NCI-H2171 (cell line): ENCODE measurements around the gene ZNF524.

Source experiments
- DNase-seq: peaks from one replicate; lab custom pipeline; 2025; lab: John Stamatoyannopoulos, UW

The ZNF524 gene

GRCh38 chr19:55642153-55643002, 42.3 kb downstream of the ZNF524 start:
- DNase-seq = no peak

- DNase-seq = peak; percentile 72
Observed at GRCh38 chr19:55643003-55643886, 43.2 kb downstream of the ZNF524 start, which contains the start of gene ZNF581. TSS of gene ZNF581 (plus strand) at chr19:55643649. CDS start at chr19:55644572, 923 bp downstream.

GRCh38 chr19:55643887-55644176, 43.7 kb downstream of the ZNF524 start:
- DNase-seq = no peak

DNA sequence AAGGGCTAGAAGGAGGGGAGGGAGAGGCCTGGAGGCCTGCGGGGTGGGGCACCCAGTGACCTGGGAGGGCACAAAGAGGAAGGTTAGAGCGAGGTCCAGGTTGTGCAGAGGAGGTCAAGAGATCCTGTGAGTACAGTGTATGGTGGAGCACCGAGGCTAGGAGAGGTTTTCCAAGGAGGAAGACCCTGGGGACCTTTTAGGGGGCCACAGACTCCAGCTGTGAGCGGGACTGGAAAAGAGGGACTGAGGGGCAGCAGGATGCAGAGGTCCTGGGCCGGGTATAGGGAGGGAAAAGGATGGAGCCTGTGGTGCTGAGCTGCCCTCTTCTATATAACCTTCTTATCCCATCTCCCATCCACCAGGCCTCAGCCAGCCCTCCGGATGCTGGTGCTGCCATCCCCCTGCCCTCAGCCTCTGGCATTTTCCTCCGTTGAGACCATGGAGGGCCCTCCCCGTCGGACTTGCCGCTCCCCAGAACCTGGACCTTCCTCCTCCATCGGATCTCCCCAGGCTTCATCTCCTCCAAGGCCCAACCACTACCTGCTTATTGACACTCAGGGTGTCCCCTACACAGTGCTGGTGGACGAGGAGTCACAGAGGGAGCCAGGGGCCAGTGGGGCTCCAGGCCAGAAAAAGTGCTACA, 44.2 kb downstream of the ZNF524 start:
- no peak for DNase-seq

GRCh38 chr19:55644842-55645511, 44.9 kb downstream of the ZNF524 start:
- no peak for DNase-seq

GRCh38 chr19:55645512-55645881, 45.4 kb downstream of the ZNF524 start:
- no peak for DNase-seq

- no peak for DNase-seq
Observed at GRCh38 chr19:55646889-55647731, 47.0 kb downstream of the ZNF524 start.

DNA sequence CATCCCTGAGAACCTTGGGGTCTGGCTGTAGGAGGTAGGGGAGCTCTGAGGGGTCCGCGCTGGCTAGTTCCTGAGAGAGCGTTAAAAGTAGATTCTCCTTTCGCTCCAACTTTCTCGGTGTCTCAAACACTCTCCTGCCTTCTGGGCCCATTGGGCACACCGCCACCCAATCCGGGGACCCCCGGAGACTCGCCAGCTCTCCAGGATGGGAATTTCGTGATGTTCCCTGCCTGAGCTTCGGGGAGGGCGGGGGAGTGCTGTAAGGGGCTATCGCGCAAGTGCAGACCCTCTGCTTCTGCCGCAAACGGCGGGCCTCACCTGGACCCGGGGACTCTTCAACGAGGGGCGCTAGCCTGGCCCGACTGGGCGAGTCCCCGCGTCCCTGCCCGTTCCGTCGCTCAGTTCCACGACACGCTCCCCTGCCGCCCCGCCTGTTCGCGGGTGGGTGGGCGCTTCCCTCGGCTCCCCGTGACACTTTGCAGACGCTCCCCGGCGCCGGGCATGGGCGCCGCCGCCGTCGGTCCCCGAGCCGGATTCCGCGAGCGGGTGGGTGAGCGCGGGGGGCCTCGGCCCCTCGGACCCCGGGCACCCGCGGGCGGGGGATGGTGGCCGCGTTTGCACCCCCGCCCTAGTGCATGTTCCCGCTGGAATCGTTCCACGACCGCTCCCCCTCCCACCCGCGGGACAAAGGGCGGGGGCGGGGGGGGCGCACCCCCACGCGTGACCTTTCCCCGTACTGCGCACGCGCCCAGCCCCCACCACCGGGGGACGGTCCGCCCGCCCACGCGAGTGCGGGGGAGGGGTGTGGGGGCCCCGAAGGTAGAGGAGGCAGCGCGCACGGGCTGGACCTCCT, 47.9 kb downstream of the ZNF524 start, which contains the start of gene CCDC106:
Gene CCDC106 (plus strand): TSS at position 481 of the 853 bp plus-strand sequence. CDS start 835 bp downstream, outside the sequence.
- DNase-seq = peak; percentile 73

DNA sequence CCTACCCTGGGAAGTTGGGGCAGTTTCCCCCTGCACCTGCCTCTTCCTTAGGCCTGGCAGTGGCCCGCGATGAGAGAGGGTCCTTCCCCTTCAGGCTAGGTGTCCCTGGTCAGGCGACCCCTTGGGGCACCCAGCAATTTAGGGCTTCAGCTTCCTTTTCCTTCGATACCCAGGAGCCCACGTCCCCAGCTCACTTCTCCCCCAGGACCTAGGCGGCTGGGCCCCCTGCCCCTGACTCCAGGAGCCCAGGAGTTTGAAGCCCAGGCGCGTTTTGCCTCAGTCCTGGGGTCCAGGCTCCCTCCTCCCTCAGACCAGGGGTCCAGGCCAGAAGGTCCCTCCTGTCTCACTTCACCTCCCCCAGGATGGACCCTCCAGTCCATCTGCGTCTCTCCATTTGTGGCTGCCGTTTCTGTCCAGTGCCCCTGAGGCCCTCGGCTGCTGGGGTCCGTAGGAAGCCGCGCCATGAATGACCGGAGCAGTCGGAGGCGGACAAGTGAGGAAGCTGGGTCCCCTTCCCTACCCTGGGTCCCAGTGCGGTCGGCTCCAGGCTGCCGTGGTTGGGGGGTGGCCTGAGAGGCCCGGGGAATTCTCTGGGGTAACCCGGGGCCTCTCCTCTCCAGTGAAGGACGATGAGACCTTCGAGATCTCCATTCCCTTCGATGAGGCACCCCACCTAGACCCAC, 48.6 kb downstream of the ZNF524 start:
- no peak for DNase-seq

- DNase-seq = no peak
Observed at GRCh38 chr19:55649268-55650125, 49.4 kb downstream of the ZNF524 start.

DNA sequence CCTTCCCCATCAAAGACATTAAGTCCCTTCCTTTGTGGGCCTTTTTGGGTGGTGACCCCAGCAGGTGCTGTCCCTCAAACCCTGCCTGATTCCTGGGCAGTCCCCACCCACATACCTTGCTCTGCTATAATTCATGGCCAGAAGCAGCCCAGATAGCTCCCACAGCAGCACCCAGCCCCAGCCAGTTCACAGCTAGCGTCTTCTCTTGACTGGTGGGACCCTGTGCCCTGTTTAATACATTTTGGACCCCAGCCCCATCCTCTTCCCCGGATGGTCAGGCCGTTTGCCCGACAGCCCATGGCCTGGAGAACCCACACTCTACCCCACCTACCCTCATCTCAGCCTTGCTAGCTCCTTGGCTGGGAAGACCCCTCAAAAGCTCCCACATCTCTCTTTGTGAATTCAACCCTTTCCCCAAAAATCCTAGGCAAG, 50.1 kb downstream of the ZNF524 start:
- DNase-seq = no peak

GRCh38 chr19:55650602-55651230, 50.6 kb downstream of the ZNF524 start:
- no peak for DNase-seq

DNA sequence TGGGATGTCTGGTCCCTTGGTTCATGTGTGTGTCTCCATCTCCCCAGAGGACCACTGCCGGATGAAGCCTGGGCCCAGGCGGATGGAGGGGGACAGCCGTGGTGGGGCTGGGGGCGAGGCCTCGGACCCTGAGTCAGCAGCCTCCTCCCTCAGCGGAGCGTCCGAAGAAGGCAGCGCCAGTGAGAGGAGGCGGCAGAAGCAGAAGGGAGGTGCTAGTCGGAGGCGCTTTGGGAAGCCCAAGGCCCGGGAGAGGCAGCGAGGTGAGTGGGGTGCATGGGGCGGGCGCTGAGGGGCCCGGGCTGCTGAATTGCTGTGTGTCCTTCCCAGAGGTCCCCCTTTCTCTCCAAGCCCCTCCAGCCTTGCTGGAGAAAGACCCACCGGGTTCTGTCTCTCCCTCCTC, 51.1 kb downstream of the ZNF524 start:
- DNase-seq = no peak

GRCh38 chr19:55652311-55653128, 52.4 kb downstream of the ZNF524 start:
- DNase-seq = no peak
